ENCODE results near the gene ABCA13. TPM values are rescaled to one million over a fixed set of nuclear protein-coding genes. Genes with fewer than 3 reads are reported as not detected.

Gene ABCA13
- total RNA-seq, 4 donors from 2014 or later = 0.19 to 0.33 TPM; not detected in 2

DNA sequence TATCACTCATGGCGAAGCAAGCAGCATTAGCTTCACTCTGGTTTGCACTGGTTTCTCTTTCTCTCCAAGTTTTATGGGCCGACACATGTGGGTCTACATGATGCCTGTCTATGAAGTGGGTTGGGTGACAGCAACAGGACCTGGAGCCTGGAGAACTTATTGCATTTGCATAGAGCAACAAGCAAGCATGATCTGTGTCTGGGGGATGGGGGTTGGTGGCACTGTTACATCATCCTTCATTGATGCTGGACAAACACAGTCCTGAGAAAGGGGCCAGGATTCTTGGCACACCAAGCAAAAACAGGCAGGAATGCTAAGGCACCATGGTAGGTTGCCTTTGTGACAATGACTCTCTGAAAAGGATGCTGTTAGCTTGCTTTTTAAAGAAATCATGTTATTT lies 486.9 kb downstream of the ABCA13 start:
- TF ChIP-seq, protein P1, sequence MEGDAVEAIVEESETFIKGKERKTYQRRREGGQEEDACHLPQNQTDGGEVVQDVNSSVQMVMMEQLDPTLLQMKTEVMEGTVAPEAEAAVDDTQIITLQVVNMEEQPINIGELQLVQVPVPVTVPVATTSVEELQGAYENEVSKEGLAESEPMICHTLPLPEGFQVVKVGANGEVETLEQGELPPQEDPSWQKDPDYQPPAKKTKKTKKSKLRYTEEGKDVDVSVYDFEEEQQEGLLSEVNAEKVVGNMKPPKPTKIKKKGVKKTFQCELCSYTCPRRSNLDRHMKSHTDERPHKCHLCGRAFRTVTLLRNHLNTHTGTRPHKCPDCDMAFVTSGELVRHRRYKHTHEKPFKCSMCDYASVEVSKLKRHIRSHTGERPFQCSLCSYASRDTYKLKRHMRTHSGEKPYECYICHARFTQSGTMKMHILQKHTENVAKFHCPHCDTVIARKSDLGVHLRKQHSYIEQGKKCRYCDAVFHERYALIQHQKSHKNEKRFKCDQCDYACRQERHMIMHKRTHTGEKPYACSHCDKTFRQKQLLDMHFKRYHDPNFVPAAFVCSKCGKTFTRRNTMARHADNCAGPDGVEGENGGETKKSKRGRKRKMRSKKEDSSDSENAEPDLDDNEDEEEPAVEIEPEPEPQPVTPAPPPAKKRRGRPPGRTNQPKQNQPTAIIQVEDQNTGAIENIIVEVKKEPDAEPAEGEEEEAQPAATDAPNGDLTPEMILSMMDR (IDR thresholded peaks at IDR 0.05; ENCODE audit: low read depth) = no peak

DNA sequence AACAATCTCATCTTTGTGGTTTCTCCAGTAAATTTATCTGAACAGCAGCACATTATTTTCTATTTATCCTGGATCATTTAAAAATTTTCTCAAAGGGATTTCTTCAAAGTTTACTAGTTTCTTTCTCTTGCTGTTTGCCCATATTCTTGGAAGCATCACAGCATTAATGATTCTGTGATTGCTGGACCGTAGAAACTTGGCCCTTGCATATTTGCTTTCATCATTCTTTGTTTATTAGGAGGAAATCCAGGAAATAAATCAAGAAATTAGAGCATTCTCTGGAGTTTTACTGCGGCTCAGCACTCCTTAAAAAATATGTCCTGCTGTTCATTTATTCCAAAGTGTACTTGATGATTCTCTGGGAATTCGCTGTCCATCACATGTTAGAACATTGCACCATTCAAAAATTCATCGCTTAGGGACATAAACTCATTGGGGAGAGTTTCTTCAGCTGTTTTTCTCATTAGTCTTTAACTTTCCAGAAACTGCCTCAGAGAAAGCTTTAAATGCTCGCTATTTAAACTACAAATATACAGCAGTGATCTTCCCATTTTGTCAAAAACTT lies 489.1 kb downstream of the ABCA13 start:
- TF ChIP-seq, protein P1 (IDR thresholded peaks at IDR 0.05; ENCODE audit: low read depth) = no peak

DNA sequence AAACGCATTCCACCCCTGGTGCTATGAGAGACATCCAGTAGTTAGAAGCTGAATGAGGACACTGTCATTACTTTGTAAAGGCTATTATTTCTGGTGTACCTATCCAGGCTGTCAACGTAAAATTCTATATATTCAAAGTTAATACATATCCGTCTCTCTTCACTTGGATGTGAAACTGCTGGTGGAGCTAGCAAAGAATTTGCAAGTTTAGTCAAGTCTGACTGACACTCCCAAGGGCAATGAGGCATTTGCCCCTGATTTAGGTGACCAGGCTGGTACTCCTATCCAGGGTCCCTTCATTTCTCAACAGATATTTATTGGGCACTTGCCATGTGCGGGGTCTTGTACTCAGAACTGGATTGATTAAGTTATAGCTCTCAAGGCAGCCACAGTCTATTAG lies 493.0 kb downstream of the ABCA13 start:
- TF ChIP-seq, protein P1 (IDR thresholded peaks at IDR 0.05; ENCODE audit: low read depth) = no peak

DNA sequence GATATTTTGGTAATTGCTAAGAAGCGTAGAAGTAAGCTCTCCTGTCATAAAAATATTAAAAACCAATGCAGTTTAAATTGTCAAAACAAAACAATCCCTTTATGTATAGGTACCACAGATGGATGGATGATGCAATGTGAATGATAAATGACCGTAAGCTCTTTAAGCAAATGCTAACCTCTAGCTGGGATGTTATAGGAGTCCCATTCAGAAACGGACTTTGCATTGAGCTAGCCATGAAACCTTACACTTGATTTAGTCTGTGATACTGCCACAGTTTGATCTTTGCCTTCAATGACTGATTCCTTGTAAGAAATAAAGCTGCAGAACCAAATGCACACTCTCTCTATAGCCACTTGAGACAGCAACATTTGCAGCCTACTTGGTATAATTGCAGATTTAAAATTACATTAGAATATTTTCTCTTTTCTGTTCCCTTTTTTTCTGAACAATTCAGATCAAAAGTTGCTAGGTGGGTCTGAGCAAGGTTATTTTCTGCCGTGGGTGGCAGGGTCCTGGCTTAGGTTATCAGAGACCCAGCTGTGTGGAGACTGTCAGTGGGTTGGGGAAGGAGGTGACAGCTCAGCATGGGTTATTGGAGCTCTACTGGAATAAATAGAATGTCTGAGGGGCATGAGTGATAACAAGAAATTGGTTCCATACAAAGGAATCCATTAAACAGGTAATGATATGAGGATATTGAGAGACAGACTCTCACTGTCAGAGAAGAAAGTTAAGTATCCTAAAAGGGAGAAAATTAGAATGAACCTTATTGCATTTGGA lies 494.3 kb downstream of the ABCA13 start:
- TF ChIP-seq, protein P1 (IDR thresholded peaks at IDR 0.05; ENCODE audit: low read depth) = no peak

DNA sequence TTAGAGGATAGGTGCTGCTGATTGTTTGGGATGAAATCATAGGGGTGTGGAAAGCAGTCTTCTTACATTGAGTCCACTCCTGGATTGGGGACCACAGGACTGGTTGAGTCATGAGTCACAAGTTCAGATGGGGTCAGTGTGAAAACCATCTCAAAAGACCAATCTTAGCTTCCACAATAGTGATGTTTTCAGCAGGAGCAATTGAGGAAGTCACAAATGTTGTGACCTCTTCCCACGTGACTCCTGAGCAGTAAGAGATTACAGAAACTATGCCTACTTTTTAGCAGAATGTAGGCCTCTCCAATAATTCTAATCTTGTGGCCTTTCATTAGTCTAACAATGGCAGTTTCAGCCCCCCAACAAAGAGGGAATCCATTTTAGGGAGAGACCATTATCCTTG lies 496.1 kb downstream of the ABCA13 start:
- TF ChIP-seq, protein P1 (IDR thresholded peaks at IDR 0.05; ENCODE audit: low read depth) = no peak

DNA sequence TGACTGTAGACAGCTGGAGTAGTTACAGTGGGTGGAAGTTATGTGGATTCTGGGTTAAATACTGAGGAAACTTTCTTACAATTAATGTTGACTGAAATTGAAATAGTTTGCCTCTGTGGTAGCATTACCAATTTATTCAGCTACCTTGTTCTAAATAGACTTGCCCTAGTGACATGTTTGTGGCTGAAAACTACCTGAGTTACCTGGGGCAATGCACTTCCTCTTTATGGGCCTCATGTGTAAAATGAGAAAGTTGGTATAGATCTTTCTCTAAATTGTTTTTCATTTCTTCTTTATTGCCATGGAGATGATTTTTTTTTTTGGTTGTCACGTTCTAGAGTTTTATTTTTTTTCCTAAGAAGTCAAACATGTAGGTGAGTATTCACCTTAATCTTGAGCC lies 500.4 kb downstream of the ABCA13 start:
- TF ChIP-seq, protein P1 (IDR thresholded peaks at IDR 0.05; ENCODE audit: low read depth) = no peak

DNA sequence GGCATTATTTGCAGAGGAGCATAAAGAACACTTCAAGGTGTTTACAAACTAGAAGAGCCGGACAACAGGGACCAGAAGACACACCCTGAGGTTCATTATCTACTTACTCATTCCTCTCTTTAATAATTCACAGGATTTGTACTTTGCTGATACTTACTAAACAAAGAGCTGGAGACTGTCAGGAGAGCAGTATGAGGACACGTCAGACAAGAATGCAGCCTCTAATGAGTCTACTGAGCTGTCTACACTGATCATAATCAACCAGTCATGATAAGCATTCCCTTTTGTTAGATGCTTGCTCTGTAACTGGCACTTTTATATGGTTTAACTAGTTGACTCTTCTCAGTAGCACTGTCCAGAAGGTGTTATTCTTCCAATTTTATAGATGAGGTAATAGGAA lies 509.7 kb downstream of the ABCA13 start:
- TF ChIP-seq, protein P1 (IDR thresholded peaks at IDR 0.05; ENCODE audit: low read depth) = no peak
